GM10847 (cell line): ENCODE results near the gene WNT9A.

Experiments
- POLR2A ChIP-seq: IDR thresholded peaks from 2 replicates; pipeline ENCODE4 v1.6.1; 2011; ENCODE audit not compliant: insufficient read length; ENCODE audit errors: extremely low read depth

The WNT9A gene

DNA sequence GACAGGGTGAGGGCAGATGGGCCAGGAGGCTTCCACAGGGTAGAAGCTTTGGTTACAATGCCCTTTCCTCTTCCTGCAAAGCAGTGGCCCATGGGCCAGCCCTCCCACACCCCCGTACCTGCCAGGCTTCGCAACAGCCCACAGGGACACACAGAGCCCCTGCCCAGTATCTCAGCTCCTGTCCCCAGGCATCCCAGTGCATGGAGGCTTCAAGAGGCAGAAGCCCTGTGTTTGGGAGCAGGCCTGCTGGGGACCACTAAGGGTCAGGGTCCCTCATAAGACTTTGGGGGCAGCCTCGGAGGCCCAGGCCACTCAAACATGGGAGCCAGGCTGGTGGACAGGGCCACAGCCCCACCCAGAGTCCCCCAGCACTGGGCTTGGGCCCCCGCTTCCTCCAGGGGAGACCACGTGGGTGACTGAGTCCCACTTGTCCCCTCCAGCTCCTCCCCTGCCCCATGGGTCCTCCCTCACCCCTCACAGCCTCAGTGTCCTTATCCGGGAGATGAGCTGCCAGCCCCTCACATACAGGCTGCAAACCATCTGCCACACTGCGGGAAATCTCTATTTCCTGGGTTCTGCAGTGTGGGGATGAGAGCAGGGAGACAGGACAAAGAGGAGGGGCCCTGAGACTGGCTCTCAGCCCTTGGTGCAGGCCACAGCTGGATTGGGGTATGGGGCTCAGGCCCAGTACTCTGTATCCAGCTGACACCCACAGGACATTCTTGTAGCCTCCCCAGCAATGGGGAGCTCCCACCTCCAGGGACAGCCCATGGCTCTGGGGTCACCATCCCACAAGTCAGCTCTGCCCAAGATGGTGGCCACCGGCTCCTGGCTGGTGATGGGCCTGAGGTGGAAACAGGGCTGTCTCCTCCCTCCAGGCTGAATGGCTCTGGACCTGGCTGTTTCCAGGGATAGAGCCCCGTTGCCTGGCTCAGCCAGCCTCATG, 50.7 kb downstream of the WNT9A start:
- TF ChIP-seq POLR2A, result no peak

DNA sequence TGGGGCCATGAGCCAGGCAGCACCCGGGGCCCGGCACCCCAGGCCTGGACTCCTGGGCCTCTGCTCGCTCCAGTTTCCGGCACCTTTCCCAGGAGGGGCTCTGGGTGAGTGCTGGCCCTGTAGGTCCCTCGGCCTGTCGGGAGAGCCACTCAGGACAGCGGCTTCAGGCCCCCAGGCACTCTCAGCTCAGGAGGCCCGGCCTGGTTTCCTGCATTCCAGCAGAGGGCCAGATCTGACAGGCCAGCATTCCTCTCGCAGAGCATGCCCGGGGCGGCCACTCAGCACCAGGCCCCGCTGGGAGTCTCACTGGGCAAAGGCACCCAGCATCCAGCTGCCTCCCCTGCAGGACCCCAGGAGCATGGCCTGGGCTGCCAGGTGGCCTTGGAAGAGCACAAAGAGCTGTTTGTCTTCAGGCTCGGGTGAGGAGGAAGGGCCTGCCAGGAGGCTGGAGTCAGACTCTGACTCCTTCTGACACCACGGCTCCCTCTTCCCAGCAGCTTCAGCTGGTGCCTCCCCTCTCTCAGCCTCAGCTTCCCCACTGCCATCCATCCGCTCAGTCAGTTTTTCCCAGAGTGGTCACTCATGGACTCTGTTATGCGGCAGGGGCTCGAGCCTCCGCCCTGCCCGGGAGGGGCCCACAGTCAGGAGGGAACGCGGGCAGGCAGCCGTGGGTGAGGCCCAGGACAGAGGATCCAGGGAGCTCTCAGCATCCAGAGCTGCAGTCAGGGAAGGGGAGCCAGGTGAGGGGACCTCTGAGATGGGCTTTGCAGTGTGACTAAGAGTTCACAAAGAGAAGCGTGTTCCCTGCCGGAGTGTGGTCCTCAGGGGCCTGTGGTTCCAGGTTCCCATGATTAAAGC, 51.7 kb downstream of the WNT9A start:
- no peak for TF ChIP-seq POLR2A

DNA sequence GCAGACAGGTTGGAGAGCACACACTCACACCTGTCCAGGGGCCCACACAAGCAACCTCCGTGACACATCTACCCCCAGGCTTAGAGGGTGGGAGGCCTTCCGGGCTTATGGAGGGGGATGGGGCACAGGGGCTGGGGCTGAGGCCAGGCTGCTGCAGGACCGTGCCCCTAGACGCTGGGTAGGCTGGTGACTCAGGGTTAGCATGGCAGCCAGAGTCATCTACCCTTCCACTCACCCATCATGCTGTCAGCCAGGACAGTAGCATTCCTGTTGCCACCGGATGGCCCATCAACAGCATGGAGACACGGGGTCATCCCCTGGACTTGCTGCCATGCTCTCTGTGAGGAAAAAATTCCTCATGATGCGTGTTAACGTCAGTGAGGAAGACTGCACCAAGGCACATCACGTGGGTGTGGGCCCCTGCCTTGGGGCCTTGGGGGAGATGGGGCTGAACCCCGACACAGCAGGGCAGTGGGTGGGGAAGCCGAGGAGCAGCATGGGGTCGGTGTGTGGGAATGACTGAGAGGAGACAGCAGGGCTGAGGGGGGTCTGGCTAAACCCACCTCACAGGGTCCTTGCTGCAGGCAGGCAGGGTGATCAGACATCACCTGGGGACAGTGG, 52.8 kb downstream of the WNT9A start:
- no peak for TF ChIP-seq POLR2A

DNA sequence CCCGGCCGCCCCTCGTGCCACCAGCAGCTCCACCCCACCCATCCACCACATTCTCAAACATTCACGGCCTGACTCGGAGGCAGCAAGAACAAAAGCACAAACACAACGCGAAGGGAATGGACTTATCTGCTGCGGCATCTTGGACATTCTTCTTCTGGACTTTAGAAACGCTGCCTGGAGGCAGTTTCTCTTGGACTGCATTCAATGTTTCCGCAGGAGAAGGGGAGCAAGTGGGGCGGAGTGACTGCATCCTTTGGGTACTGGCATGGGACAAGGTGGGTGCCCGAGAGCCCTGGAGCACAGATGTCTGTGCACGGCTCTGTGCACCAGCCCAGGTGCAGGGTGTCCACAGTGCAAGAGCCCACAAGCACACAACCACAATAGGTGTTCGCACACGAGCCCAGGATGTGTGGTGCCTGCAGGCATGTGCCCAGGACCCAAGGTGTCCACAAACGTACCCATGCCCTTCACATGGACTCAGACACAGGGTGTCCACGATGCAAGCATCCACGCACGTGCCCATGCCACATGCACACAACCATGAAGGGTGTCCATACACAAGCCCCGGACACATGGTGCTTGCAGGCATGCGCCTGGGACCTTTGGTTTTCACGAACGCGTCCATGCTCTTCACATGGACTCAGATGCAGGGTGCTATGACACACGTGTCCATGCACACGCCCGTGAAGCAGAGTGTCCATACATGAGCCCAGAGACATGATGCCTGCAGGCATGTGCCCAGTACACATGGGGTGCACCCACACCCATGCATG, 53.6 kb downstream of the WNT9A start:
- no peak for TF ChIP-seq POLR2A

DNA sequence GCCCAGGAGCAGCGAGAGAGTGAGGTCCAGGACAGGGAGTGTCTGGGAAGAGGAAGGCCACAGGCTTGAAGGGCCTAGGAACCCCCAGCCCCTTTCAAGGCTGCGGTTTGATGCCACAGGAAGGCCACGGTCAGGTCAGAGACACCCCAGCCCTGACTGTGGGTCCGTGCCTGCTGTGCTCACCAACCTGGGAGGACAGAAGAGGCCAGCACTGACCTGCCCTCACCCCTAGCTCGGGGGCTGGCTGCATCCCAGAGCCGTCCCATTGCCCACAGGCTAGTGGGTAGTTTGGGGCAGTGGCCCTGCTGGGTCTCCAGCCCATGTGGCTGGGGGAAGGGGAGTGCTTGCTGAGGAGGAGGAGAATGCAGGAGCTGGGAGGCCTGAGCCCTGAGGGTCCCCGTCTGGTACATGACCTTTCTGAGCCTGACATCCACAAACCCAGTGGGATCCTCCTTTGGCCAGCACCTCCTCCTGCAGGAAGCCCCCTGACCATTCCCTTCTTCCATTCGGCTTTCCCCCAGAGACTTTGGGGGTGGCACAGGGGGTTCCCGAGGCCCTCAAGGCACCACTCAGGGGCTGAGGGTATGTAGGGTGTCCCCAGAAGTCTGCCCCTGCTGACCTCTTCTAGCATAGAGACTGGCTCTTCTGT, 54.3 kb downstream of the WNT9A start:
- TF ChIP-seq POLR2A, result no peak

DNA sequence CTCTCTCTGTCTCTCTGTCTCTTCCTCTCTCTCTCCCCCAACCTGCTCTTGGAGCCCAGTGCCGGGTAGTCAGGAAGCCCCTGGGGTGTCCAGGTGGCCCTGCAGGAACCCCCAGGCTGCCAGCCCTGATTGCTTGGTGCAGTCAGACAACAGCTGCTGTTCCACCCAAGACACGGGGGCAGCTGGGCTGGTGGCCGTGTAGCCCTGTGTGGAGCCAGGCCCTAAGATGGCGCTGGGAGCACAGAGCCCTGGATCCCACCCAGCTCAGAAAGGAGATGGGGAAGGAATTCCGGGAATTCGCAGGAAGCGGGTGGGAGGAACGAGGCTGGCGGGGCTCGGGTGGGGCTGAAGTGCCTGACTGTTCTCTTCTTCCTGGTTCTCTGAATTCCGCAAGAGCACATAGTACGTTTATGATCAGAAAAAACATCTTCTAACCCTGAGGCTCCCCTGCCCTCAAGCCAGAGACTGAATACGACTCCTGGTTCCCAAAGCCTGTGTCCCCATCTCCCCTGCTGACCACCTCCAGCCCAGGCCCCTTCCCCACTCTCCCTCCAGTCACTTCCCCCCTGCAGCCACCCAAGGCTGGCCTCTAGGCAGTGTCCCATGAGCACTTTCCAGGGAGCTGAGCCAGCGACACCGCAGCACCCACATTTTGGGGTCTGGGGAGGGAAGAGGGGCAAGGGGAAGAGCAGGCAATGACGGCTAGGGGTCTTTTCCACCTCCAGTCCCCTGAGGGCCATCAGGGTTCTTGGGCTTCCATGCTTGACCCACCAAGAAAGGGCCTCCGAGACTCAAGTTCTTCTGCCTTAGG, 55.0 kb downstream of the WNT9A start:
- no peak for TF ChIP-seq POLR2A

DNA sequence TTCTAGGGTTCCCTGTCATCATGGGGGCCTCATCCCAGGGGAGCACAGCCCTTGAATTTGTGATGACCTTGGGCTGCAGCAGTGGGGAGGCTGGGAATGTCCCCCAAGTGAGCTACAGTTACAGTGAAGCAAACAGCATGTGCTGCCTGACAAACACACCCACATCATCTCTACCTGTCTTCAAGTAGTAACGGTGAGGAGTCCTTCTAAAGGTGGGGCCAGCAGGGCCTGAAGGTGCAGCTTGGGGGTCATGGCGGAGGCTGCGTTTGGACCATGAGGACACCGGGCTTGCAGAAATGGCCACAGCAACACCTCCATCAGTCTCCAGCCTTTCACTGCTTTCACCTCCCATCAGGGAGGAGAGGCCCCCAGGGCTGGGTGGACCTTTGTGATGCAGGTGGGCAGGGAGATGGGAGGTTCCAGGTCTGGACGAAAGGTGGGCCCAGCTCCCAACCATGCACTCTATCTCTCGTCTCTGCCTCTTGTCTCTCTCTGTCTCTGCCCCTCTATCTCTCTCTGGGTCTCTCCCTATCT, 55.7 kb downstream of the WNT9A start:
- TF ChIP-seq POLR2A, result no peak

DNA sequence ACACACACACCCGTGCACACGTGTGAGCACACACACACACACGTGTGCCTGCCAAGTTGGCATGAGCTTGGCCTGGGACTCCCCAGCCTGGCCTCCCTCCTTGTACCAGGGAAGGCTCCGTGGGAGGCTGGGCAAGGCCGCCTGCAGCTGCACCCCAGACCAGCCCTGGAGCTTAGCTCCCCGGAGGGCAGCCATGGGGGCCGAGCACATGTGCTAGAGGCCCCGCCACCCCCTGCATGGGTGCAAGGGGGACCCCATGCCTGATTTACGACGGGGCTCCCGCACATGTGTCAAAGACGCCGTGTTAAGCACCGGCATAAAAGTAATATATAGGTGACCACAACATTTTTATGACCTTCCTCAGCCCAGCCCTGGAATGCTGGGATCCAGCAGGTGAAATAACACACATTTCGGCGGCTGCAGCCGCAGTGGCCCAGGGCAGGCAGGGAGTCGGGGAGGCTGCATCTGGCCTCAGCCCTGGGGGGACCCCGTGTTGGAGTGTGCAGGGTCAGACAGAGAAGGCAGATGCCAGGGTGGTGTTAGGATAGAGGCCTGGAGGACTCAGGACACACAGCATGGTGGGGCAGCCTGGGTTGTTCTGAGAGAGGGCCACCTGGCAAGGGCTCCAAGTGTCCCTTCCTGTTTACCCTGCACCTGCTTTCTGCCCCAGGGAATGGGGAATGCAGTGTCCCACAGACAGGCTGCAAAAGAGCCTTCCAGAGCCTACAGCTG, 56.3 kb downstream of the WNT9A start:
- TF ChIP-seq POLR2A, result no peak

DNA sequence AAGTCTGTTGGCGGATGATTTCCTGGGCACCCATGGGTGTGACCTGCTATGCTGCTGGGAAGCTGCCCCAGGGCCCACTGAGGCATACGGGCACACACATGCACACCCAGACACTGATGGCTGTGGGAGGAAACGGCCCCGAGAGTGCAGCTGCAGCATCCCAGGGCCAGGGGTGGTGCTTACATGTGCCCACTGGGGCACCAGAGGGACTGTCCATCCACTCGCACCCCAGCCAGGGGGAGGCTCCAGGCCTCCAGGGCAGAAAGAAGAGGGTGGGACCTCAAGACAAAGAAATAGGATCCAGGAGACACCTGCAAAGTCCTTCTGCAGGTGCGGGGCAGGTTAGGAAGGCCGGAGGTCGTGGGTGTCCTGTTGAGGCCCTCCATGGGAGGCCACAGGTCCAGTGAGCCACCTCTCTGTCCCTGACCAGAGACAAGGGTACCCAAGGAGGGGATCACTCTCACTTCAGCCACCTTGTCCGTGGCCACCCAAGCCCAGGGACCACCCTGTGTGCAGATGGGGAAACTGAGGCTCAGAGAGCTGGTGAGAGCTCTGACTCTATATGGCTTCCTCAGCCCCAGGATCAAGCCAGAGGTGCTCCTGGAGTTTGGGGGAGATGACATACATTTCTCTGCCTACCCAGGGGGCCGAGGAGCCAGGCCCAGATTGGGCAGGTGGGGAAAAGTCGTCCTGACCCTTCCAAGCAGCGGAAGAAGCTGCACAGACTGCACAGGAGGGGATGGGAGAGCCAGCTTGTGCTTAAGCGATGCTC, 57.1 kb downstream of the WNT9A start:
- no peak for TF ChIP-seq POLR2A

DNA sequence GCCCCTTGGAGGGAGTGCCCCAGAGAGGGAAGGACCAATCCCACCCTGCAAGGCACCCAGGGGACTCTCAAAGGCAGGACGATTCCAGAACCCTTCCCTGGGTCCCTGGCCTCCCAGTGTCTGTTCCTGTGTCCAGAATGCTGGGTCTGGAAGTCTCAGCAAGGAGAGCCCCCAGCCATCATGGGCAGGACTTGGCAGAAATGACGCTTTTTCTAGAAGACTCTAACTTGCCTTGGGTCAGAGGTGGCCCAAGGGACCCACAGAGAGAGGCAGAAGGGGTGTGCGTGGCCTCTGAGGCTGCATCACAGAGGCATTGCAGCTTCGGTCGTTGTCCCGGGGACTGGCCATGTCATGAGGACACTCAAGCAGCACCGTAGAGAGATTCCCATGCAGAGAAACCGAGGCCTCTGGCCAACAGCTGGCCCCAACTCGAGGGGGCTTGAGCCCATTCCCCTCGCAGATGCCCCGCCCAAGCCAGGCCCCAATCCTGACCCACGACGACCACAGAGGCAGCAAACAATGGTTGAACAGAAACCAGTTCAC, 57.8 kb downstream of the WNT9A start:
- TF ChIP-seq POLR2A, result no peak

DNA sequence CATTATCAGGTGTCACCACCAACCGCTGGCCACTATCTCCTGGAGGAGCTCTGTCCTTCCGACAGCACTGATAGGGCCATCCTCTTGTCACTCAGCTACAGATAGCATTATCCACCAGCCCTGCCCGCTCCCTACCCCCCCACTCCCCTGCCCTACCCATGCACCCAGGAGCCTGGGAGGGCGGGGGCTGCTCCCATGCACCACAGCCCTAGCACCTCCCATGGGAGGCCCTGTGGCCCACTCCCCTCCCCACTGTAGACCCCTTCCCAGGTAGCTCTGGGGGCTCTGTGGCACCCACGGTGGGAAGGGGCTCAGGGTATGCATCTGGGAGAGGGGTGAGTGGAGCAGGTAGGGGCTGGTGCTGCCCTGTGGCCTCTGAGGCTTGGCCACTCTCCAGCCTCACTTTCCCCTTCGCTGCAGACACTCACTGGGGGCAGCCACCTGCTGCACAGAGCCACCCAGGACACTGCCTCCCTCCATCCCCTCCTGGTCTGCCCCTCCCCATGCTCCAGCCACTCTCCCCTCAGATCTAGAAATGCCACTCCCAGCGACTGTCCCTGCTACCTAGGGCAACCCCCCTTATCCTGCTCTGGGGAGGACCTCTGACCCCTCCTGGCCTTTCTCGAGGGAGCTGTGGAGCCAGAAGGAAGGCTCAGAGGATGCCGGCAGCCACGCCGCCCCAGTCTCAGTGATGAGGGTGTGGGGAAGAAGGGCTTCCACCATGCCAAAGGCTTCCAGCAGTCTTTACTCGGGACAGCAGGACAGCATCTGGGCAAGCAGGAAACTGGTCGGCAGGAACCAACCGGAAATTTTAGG, 58.5 kb downstream of the WNT9A start:
- TF ChIP-seq POLR2A, result no peak
